ENCODE results near the gene FAM13A. TPM values are rescaled to one million over a fixed set of nuclear protein-coding genes. Genes with fewer than 3 reads are reported as not detected.

FAM13A gene
- total RNA-seq, 2 experiments from 2014 or later, result 9.6 to 10.2 TPM

- Mint-ChIP-seq H3K9me3 (no peaks in the 10 kb centered on the region), H3K27me3 (no peaks in the 10 kb centered on the region), H3K4me3 (no peak overlapping the region), H3K27ac (no peak overlapping the region), H3K36me3 (ENCODE audit: low read depth) (no peaks in the 10 kb centered on the region), H3K4me1 (ENCODE audit: low read depth) (no peaks in the 10 kb centered on the region)
- TF ChIP-seq CTCF (IDR thresholded peaks at IDR 0.05), result no peak
- CTCF ChIA-PET, result no interaction called here
- no peak overlapping the region for H3K27ac ChIP-seq (ENCODE audit: low read depth in 1 of 2, low read length in 2 of 2)
- H3K4me3 ChIP-seq (ENCODE audit: low read length), result no peak overlapping the region
- intact Hi-C loops (cut with DNase I, micrococcal nuclease), result no loop called here
- no peaks in the 10 kb centered on the region for H3K9me3 ChIP-seq (ENCODE audit: control insufficient read depth in 1 of 2, insufficient read depth in 1 of 2, low read length in 2 of 2)
- H3K36me3 ChIP-seq (ENCODE audit: insufficient read depth, low read length), result no peaks in the 10 kb centered on the region
- no peak for ATAC-seq (ENCODE audit: poor library complexity)
- H3K27me3 ChIP-seq (ENCODE audit: control insufficient read depth in 1 of 2, insufficient read depth in 2 of 2, low read length in 2 of 2), result no peaks in the 10 kb centered on the region
- DNase-seq, result no peak
- POLR2A ChIA-PET, result no interaction called here
- H3K4me1 ChIP-seq (ENCODE audit: insufficient read depth, low read length), result no peaks in the 10 kb centered on the region
These were observed 188.5 kb downstream of the FAM13A start for GRCh38 chr4:88868510-88868909.

GRCh38 chr4:88866862-88867550, 190.0 kb downstream of the FAM13A start:
- Mint-ChIP-seq H3K4me1 (ENCODE audit: low read depth) (no peaks in the 10 kb centered on the region), H3K4me3 (no peak overlapping the region), H3K9me3 (no peaks in the 10 kb centered on the region), H3K36me3 (ENCODE audit: low read depth) (no peaks in the 10 kb centered on the region), H3K27me3 (no peaks in the 10 kb centered on the region), H3K27ac (no peak overlapping the region)
- Histone ChIP-seq H3K27me3 (ENCODE audit: control insufficient read depth in 1 of 2, insufficient read depth in 2 of 2, low read length in 2 of 2) (no peaks in the 10 kb centered on the region), H3K4me3 (ENCODE audit: low read length) (no peak overlapping the region), H3K9me3 (ENCODE audit: control insufficient read depth in 1 of 2, insufficient read depth in 1 of 2, low read length in 2 of 2) (no peaks in the 10 kb centered on the region), H3K4me1 (ENCODE audit: insufficient read depth, low read length) (no peaks in the 10 kb centered on the region), H3K27ac (ENCODE audit: low read depth in 1 of 2, low read length in 2 of 2) (no peak overlapping the region), H3K36me3 (ENCODE audit: insufficient read depth, low read length) (no peaks in the 10 kb centered on the region)
- no peak for TF ChIP-seq CTCF (IDR thresholded peaks at IDR 0.05)
- no peak for DNase-seq
- ATAC-seq (ENCODE audit: poor library complexity), result no peak
- intact Hi-C loops (cut with DNase I, micrococcal nuclease), result no loop called here
- CTCF ChIA-PET, result no interaction called here
- POLR2A ChIA-PET, result no interaction called here

GRCh38 chr4:88865466-88865865, 191.5 kb downstream of the FAM13A start:
- no peaks in the 10 kb centered on the region for H3K9me3 ChIP-seq (ENCODE audit: control insufficient read depth in 1 of 2, insufficient read depth in 1 of 2, low read length in 2 of 2)
- intact Hi-C loops (cut with DNase I, micrococcal nuclease), result no loop called here
- H3K27me3 ChIP-seq (ENCODE audit: control insufficient read depth in 1 of 2, insufficient read depth in 2 of 2, low read length in 2 of 2), result no peaks in the 10 kb centered on the region
- no peaks in the 10 kb centered on the region for H3K27me3 Mint-ChIP-seq
- H3K27ac ChIP-seq (ENCODE audit: low read depth in 1 of 2, low read length in 2 of 2), result no peak overlapping the region
- no peak for DNase-seq
- ChIA-PET POLR2A (no interaction called here), CTCF (no interaction called here)
- no peaks in the 10 kb centered on the region for H3K9me3 Mint-ChIP-seq
- H3K27ac Mint-ChIP-seq, result no peak overlapping the region
- H3K36me3 Mint-ChIP-seq (ENCODE audit: low read depth), result no peaks in the 10 kb centered on the region
- no peak overlapping the region for H3K4me3 Mint-ChIP-seq
- no peaks in the 10 kb centered on the region for H3K4me1 Mint-ChIP-seq (ENCODE audit: low read depth)
- no peaks in the 10 kb centered on the region for H3K36me3 ChIP-seq (ENCODE audit: insufficient read depth, low read length)
- H3K4me3 ChIP-seq (ENCODE audit: low read length), result no peak overlapping the region
- no peak for TF ChIP-seq CTCF (IDR thresholded peaks at IDR 0.05)
- no peaks in the 10 kb centered on the region for H3K4me1 ChIP-seq (ENCODE audit: insufficient read depth, low read length)
- ATAC-seq (ENCODE audit: poor library complexity), result no peak
